Measurements from ENCODE around the gene PRKG1.

GRCh38 chr10:51861051-51861450 lies 786.8 kb downstream of the PRKG1 start:
- TF ChIP-seq POLR2A (IDR thresholded peaks at IDR 0.05) (no peak), CTCF (IDR thresholded peaks at IDR 0.05) (no peak)
